ENCODE results near the gene FIBCD1. TPM values are rescaled to one million over a fixed set of nuclear protein-coding genes. Genes with fewer than 3 reads are reported as not detected.

FIBCD1 gene
- total and polyA plus RNA-seq, 2 of the 8 experiments (the other 6 are each of a cell fraction or from before 2014, with no cell fraction given) = 6.1 to 8.8 TPM

DNA sequence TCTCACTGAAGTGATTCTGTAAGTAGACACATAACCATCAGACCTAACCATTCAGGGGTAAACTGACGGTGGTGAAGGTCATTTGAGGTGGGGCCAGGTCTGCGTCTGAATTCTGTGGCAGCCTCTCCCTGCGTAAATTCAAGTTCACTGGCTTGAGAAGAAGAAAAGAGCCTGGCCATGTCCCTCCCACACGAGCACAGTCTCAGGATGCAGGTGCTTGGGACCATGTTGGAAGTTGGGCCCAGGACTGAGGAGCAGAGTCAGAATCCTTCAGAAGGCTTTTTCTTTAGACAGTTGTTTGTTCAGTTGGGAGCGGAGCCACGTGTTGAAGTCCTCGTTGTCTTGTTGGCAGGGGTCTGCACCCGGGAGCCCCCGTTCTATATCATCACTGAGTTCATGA lies 66.5 kb downstream of the FIBCD1 start:
- Histone ChIP-seq H3K27ac (ENCODE audit: low read depth, low read length) (no peak overlapping the region), H3K9ac (replicated peaks in 1 of 4; ENCODE audit: extremely low read depth in 1 of 4, low read depth in 3 of 4, low read length in 3 of 4) (no peak overlapping the region), H3K23me2 (ENCODE audit: low read depth, low read length) (no peaks in the 10 kb centered on the region), H3K9me3 (ENCODE audit: insufficient read depth in 2 of 2, low read depth in 1 of 2, low read length in 1 of 2) (no peaks in the 10 kb centered on the region), H3K79me1 (ENCODE audit: low read depth, low read length) (peaks cover 4% of the 10 kb centered on the region), H3K36me3 (ENCODE audit: control insufficient read depth in 2 of 4, insufficient read depth in 4 of 4, low read length in 3 of 4) (peaks cover 28 to 48% (median 44%) of the 10 kb centered on the region in 4 experiments), H3K56ac (replicated peaks; ENCODE audit: insufficient read length, low read depth, low read length) (no peak overlapping the region), H4K8ac (ENCODE audit: extremely low read depth, insufficient read depth, low read length) (no peak overlapping the region), H2BK15ac (ENCODE audit: low read length) (no peak overlapping the region), H3K14ac (ENCODE audit: insufficient read length) (no peak overlapping the region), H3K27me3 (replicated peaks in 1 of 4; ENCODE audit: control insufficient read depth in 3 of 4, extremely low read depth in 1 of 4, insufficient read depth in 3 of 4, low read length in 3 of 4) (no peaks in the 10 kb centered on the region), H2AK5ac (ENCODE audit: low read depth, low read length) (no peak overlapping the region), H3K79me2 (ENCODE audit: control insufficient read depth in 1 of 2, insufficient read depth in 2 of 2, low read length in 2 of 2) (peaks cover 0 to 25% of the 10 kb centered on the region in 2 experiments; a peak in 2 of 4 replicates), H3K4me3 (ENCODE audit: extremely low read depth in 1 of 4, insufficient read depth in 2 of 4, low read depth in 3 of 4, low read length in 4 of 4) (no peak overlapping the region), H2BK120ac (replicated peaks; ENCODE audit: low read depth, low read length) (no peak overlapping the region), H3K4ac (replicated peaks; ENCODE audit: insufficient read length, low read depth, low read length) (no peak overlapping the region), H4K20me1 (replicated peaks in 1 of 2; ENCODE audit: control insufficient read depth in 1 of 2, insufficient read depth in 2 of 2, low read length in 2 of 2) (peaks cover 0 to 8% of the 10 kb centered on the region in 2 experiments), H2BK5ac (ENCODE audit: low read depth, low read length) (no peak overlapping the region), H2BK20ac (ENCODE audit: low read length) (no peak overlapping the region), H3K4me1 (replicated peaks in 1 of 4; ENCODE audit: control insufficient read depth in 3 of 4, insufficient read depth in 4 of 4, low read length in 3 of 4) (no peaks in the 10 kb centered on the region), H3K4me2 (ENCODE audit: insufficient read depth in 1 of 2, low read depth in 2 of 2, low read length in 2 of 2) (no peak overlapping the region), H4K5ac (ENCODE audit: insufficient read length, low read depth, low read length) (no peak overlapping the region), H2BK12ac (ENCODE audit: low read depth, low read length) (no peak overlapping the region), H2AFZ (ENCODE audit: low read length) (no peak overlapping the region), H3K23ac (ENCODE audit: insufficient read length) (no peak overlapping the region), H3K18ac (ENCODE audit: extremely low read depth, low read length) (no peak overlapping the region), H4K91ac (replicated peaks; ENCODE audit: insufficient read length, low read length) (no peak overlapping the region)
- ChIA-PET POLR2A (ENCODE audit: partially characterized antibody) (no interaction called here), CTCF (ENCODE audit: partially characterized antibody) (interaction anchor here (1.2 to 12.4 kb wide), 5 partner anchors 10 to 175 kb away, joined by 3 to 317 read pairs (median 4); no protein-coding TSS in a partner anchor)
- FAIRE-seq = no peak
- 93% methylated on average over 9 of the region's 9 CpGs; no CpG with 5 or more reads in 1 of the 2 experiments for WGBS, 2 experiments (ENCODE audit: extremely low coverage in 1 of 2, insufficient coverage in 1 of 2, insufficient read length in 1 of 2, insufficient replicate concordance in 2 of 2, low coverage in 1 of 2, low lambda C conversion rate in 2 of 2, missing lambda C conversion rate in 1 of 2)
- no peak for DNase-seq (ENCODE audit: low read depth in 1 of 2, low spot score in 2 of 2)
- TF ChIP-seq POLR2AphosphoS5 (IDR thresholded peaks at IDR 0.05; ENCODE audit: low read depth, low read length) (no peak), POU5F1 (IDR thresholded peaks at IDR 0.05; ENCODE audit: low read depth, low read length) (no peak), HDAC6 (IDR thresholded peaks at IDR 0.05; ENCODE audit: low read depth, low read length) (no peak), CREB1 (IDR thresholded peaks at IDR 0.05) (no peak), SP1 (IDR thresholded peaks at IDR 0.05; ENCODE audit: low read depth, low read length) (no peak), SUZ12 (IDR thresholded peaks at IDR 0.05; ENCODE audit: low read length) (no peak), SAP30 (IDR thresholded peaks at IDR 0.05; ENCODE audit: insufficient read depth, insufficient replicate concordance, low read length) (no peak)
